HCT116 (cell line): ENCODE results near the gene CHN1. TPM values are rescaled to one million over a fixed set of nuclear protein-coding genes. Genes with fewer than 3 reads are reported as not detected.

ENCODE experiments used
- ATAC-seq: fragments of 200-7000 bp; cut with Tn5 transposase; 2 replicates; pipeline ENCODE4 v1.9.1; 2020; ENCODE audit warnings: mild to moderate bottlenecking, moderate library complexity
- BruUV-seq: library from RNA; stranded (reverse); fragments of 400-500 nt; replicated peaks from 2 replicates; lab custom pipeline; 2021; lab: Mats Ljungman, UMichigan
- CTCF ChIA-PET: fragments of 300-600 bp; sonication (Branson Sonifier 250); formaldehyde crosslinking; loops from one replicate; lab custom pipeline; 2021; ENCODE audit warnings: antibody characterized with exemption; lab: Charles Lee
- POLR2A ChIA-PET: fragments of 300-600, 350-600 bp; sonication (Branson Sonifier 250); formaldehyde crosslinking; loops from one replicate; lab custom pipeline; 2021; ENCODE audit warnings: antibody characterized with exemption; lab: Charles Lee
- RAD21 ChIA-PET, 2 experiments: fragments of 300-600 bp; sonication (Branson Sonifier 250); formaldehyde crosslinking; loops; one replicate each; lab custom pipeline; 2023; ENCODE audit warnings: low total read pairs in 2 of 2; ENCODE audit not compliant: uncharacterized antibody in 2 of 2, unreplicated experiment in 2 of 2, low non-redundant PET in 1 of 2; lab: Charles Lee
- DNase-seq: peaks from one replicate; pipeline ENCODE4 v3.0.0-alpha.2; 2010; ENCODE audit warnings: low read depth, low spot score
- H2AFZ ChIP-seq: fragments of 200-600 bp; shearing (Covaris generic), sonication (generic); 2 replicates; pipeline ENCODE4 v1.6.1; 2017; ENCODE audit warnings: low read depth, mixed run types, mixed read lengths, antibody characterized with exemption, low read length; ENCODE audit not compliant: poor library complexity, severe bottlenecking
- H3K27ac ChIP-seq: 2 replicates; pipeline ENCODE4 v1.5.1; 2012; ENCODE audit warnings: low read depth, low read length
- H3K27me3 ChIP-seq: fragments of 200-600 bp; sonication (generic); 2 replicates; pipeline ENCODE4 v1.6.1; 2016; ENCODE audit warnings: mixed run types, low read length, mixed read lengths; ENCODE audit not compliant: insufficient read depth
- H3K36me3 ChIP-seq, 2 experiments: fragments of 200-500 bp in 1 of 2; fragments of 200-600 bp in 1 of 2; sonication (Bioruptor generic) in 1 of 2; sonication (generic) in 1 of 2; 2 replicates each; pipeline versions ENCODE4 v1.5.1 to v1.6.1; 2014 to 2016; ENCODE audit warnings: low read length in 2 of 2, inconsistent platforms in 1 of 2, mixed read lengths in 1 of 2, mixed run types in 1 of 2; ENCODE audit not compliant: insufficient read depth in 2 of 2, control insufficient read depth in 1 of 2
- H3K4me1 ChIP-seq, 2 experiments: fragments of 200-600 bp in 1 of 2; sonication (generic) in 1 of 2; 2 replicates each; pipeline versions ENCODE4 v1.5.1 to v1.6.1; 2012 to 2017; ENCODE audit warnings: low read length in 2 of 2, inconsistent platforms in 1 of 2, mild to moderate bottlenecking in 1 of 2, mixed read lengths in 1 of 2, mixed run types in 1 of 2, moderate library complexity in 1 of 2; ENCODE audit not compliant: insufficient read depth in 2 of 2, control insufficient read depth in 1 of 2
- H3K4me2 ChIP-seq: fragments of 200-600 bp; sonication (generic); 2 replicates; pipeline ENCODE4 v1.6.1; 2017; ENCODE audit warnings: mixed run types, low read length, mixed read lengths
- H3K4me3 ChIP-seq, 2 experiments: fragments of 200-600 bp in 1 of 2; sonication (generic) in 1 of 2; replicated peaks in 1 of 2; 2 replicates each; pipeline ENCODE4 v1.5.1; 2011 to 2016; ENCODE audit warnings: low read length in 2 of 2, control low read depth in 1 of 2, low read depth in 1 of 2, mild to moderate bottlenecking in 1 of 2, mixed read lengths in 1 of 2, mixed run types in 1 of 2
- H3K79me2 ChIP-seq: fragments of 200-600 bp; sonication (generic); 2 replicates; pipeline ENCODE4 v1.6.1; 2017; ENCODE audit warnings: mild to moderate bottlenecking, mixed run types, low read length, moderate library complexity, mixed read lengths; ENCODE audit not compliant: insufficient read depth
- H3K9ac ChIP-seq: fragments of 200-600 bp; sonication (generic); 2 replicates; pipeline ENCODE4 v1.6.1; 2016; ENCODE audit warnings: low read length, mixed read lengths
- H3K9me2 ChIP-seq: fragments of 200-600 bp; sonication (generic), shearing (Covaris generic); 2 replicates; pipeline ENCODE4 v1.6.1; 2017; ENCODE audit warnings: mixed run types, mild to moderate bottlenecking, moderate library complexity; ENCODE audit not compliant: insufficient read depth
- H3K9me3 ChIP-seq, 2 experiments: fragments of 200-500 bp in 1 of 2; fragments of 200-600 bp in 1 of 2; sonication (Bioruptor generic) in 1 of 2; sonication (generic) in 1 of 2; 2 replicates each; pipeline ENCODE4 v1.6.1; 2014 to 2017; ENCODE audit warnings: low read length in 2 of 2, mixed read lengths in 2 of 2, inconsistent platforms in 1 of 2, low read depth in 1 of 2, mild to moderate bottlenecking in 1 of 2, mixed run types in 1 of 2, moderate library complexity in 1 of 2; ENCODE audit not compliant: control insufficient read depth in 1 of 2, insufficient read depth in 1 of 2
- H4K20me1 ChIP-seq: fragments of 200-600 bp; sonication (generic), shearing (Covaris generic); 2 replicates; pipeline ENCODE4 v1.6.1; 2017; ENCODE audit warnings: mixed run types, mild to moderate bottlenecking, moderate library complexity; ENCODE audit not compliant: insufficient read depth
- EZH2 ChIP-seq: fragments of 200-600 bp; sonication (generic); IDR thresholded peaks from 2 replicates; pipeline ENCODE4 v1.6.1; 2017; ENCODE audit warnings: antibody characterized with exemption, mixed run types
- POLR2A ChIP-seq: IDR thresholded peaks from 2 replicates; pipeline ENCODE4 v1.7.0; 2011; ENCODE audit warnings: borderline replicate concordance; ENCODE audit not compliant: insufficient read depth, insufficient read length; ENCODE audit errors: extremely low read depth
- SRF ChIP-seq: IDR thresholded peaks from 2 replicates; pipeline ENCODE4 v1.6.1; 2012; ENCODE audit warnings: low read depth
- TCF7L2 ChIP-seq: IDR thresholded peaks from 2 replicates; pipeline ENCODE4 v1.7.0; 2011; ENCODE audit warnings: borderline replicate concordance, inconsistent platforms; ENCODE audit not compliant: insufficient read depth, insufficient read length; ENCODE audit errors: extremely low read depth
- ZFX ChIP-seq: fragments of 450-650 bp; IDR thresholded peaks from 2 replicates; pipeline ENCODE4 v1.6.1; 2017
- ZNF274 ChIP-seq: fragments of 200-500 bp; sonication (Bioruptor generic); IDR thresholded peaks from 2 replicates; pipeline ENCODE4 v1.6.1; 2014; ENCODE audit warnings: mild to moderate bottlenecking, low read depth, low read length, inconsistent platforms
- intact Hi-C: fragments of 100-400 bp; cut with micrococcal nuclease; formaldehyde crosslinking; loops from 2 replicates; pipeline ENCODE4 v1.10.0; 2022
- total RNA-seq: library from RNA; stranded (reverse); gene quantifications from one replicate; pipeline ENCODE4 v1.2.1, GENCODE V29; 2021; ENCODE audit not compliant: unreplicated experiment
- TF ChIP-seq, protein P1 (sequence below): IDR thresholded peaks from 2 replicates; pipeline ENCODE4 v1.6.1; 2012; ENCODE audit warnings: low read depth

CHN1 gene
- total RNA-seq, 1 experiment from 2014 or later, result 3.6 TPM

DNA sequence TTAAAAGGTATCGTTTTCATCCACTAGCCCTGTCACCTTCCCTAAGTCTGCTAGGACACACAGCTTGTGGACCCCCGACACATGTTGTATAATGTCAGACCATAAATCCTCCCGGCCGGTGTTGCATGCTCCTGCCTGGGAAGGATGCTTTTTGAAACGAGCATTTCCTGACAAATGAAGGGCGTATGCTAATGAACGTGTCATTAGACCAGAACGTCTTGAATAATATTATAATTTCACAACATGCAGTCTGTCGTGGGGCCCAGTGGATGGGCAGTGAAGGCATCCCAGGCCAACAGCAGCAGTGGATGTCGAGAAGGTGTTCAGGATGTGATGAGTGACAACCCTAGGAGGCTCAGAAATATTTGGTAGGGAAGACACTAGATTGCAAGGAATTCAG is 248.4 kb downstream of the CHN1 start:
- no peak overlapping the region for H3K9ac ChIP-seq

GRCh38 chr2:174753038-174753633 is 252.0 kb downstream of the CHN1 start:
- H2AFZ ChIP-seq, result no peak overlapping the region
- DNase-seq, result no peak

More for the DNA sequence above, 248.4 kb downstream of the CHN1 start:
- no peak overlapping the region for H3K27ac ChIP-seq
- BruUV-seq, result no TSS peak
- POLR2A ChIA-PET, result no interaction called here
- no peaks in the 10 kb centered on the region for H3K9me2 ChIP-seq
- no peaks in the 10 kb centered on the region for H3K9me3 ChIP-seq
- no peak for TF ChIP-seq EZH2
- H3K27me3 ChIP-seq, result no peaks in the 10 kb centered on the region
- no peaks in the 10 kb centered on the region for H4K20me1 ChIP-seq
- intact Hi-C loops, result no loop called here
- H3K4me3 ChIP-seq, result no peak overlapping the region
- DNase-seq, result no peak
- RAD21 ChIA-PET, result no interaction called here
- H3K4me1 ChIP-seq, result no peaks in the 10 kb centered on the region
- H3K36me3 ChIP-seq, result no peaks in the 10 kb centered on the region
- no peaks in the 10 kb centered on the region for H3K79me2 ChIP-seq
- CTCF ChIA-PET, result no interaction called here
- no peak overlapping the region for H3K4me2 ChIP-seq
- no peak overlapping the region for H2AFZ ChIP-seq
- no peak for ATAC-seq

More at GRCh38 chr2:174753038-174753633, 252.0 kb downstream of the CHN1 start:
- no peaks in the 10 kb centered on the region for H4K20me1 ChIP-seq
- no peaks in the 10 kb centered on the region for H3K79me2 ChIP-seq
- no peak overlapping the region for H3K4me3 ChIP-seq
- TF ChIP-seq, protein P1, sequence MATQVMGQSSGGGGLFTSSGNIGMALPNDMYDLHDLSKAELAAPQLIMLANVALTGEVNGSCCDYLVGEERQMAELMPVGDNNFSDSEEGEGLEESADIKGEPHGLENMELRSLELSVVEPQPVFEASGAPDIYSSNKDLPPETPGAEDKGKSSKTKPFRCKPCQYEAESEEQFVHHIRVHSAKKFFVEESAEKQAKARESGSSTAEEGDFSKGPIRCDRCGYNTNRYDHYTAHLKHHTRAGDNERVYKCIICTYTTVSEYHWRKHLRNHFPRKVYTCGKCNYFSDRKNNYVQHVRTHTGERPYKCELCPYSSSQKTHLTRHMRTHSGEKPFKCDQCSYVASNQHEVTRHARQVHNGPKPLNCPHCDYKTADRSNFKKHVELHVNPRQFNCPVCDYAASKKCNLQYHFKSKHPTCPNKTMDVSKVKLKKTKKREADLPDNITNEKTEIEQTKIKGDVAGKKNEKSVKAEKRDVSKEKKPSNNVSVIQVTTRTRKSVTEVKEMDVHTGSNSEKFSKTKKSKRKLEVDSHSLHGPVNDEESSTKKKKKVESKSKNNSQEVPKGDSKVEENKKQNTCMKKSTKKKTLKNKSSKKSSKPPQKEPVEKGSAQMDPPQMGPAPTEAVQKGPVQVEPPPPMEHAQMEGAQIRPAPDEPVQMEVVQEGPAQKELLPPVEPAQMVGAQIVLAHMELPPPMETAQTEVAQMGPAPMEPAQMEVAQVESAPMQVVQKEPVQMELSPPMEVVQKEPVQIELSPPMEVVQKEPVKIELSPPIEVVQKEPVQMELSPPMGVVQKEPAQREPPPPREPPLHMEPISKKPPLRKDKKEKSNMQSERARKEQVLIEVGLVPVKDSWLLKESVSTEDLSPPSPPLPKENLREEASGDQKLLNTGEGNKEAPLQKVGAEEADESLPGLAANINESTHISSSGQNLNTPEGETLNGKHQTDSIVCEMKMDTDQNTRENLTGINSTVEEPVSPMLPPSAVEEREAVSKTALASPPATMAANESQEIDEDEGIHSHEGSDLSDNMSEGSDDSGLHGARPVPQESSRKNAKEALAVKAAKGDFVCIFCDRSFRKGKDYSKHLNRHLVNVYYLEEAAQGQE, result no peak
- TF ChIP-seq POLR2A (no peak), ZNF274 (no peak), SRF (no peak), TCF7L2 (no peak), ZFX (no peak), EZH2 (no peak)
- H3K9me2 ChIP-seq, result no peaks in the 10 kb centered on the region
- H3K27me3 ChIP-seq, result no peaks in the 10 kb centered on the region
- intact Hi-C loops, result no loop called here
- ChIA-PET CTCF (no interaction called here), POLR2A (no interaction called here), RAD21 (no interaction called here)
- no TSS peak for BruUV-seq
- no peaks in the 10 kb centered on the region for H3K9me3 ChIP-seq
- no peak overlapping the region for H3K27ac ChIP-seq
- H3K4me1 ChIP-seq, result peaks cover 5 to 7% of the 10 kb centered on the region in 2 experiments
- H3K4me2 ChIP-seq, result no peak overlapping the region
- H3K36me3 ChIP-seq, result no peaks in the 10 kb centered on the region
- ATAC-seq, result no peak
- no peak overlapping the region for H3K9ac ChIP-seq
